H1 (cell line): ENCODE results near the gene LMO4. TPM values are rescaled to one million over a fixed set of nuclear protein-coding genes. Genes with fewer than 3 reads are reported as not detected.

Experiments used
- CTCF ChIA-PET: fragments of 300-600 bp; sonication (Branson Sonifier 250); formaldehyde crosslinking; loops from one replicate; lab custom pipeline; 2021; ENCODE audit not compliant: partially characterized antibody; lab: Charles Lee
- POLR2A ChIA-PET: fragments of 300-600 bp; sonication (Branson Sonifier 250); formaldehyde crosslinking; loops from one replicate; lab custom pipeline; 2021; ENCODE audit warnings: inconsistent platforms; ENCODE audit not compliant: partially characterized antibody; lab: Charles Lee
- DNase-seq, 2 experiments: peaks; one replicate each; pipeline versions ENCODE4 v3.0.0 to v3.0.0-alpha.2; 2010 to 2022; ENCODE audit warnings: low spot score in 2 of 2, low read depth in 1 of 2, mixed read lengths in 1 of 2
- FAIRE-seq: peaks from 2 replicates; lab custom pipeline; 2011; peaks lifted over from hg19 to GRCh38; lab: Jason Lieb, UNC
- H2AFZ ChIP-seq: 2 replicates; pipeline ENCODE4 v1.8.1; 2012; ENCODE audit warnings: low read length, inconsistent platforms
- H2AK5ac ChIP-seq: 2 replicates; pipeline ENCODE4 v1.6.1; 2013; ENCODE audit warnings: low read depth, low read length
- H2BK120ac ChIP-seq: replicated peaks from 2 replicates; pipeline ENCODE3; 2013; ENCODE audit warnings: low read depth, low read length, inconsistent platforms
- H2BK12ac ChIP-seq: 2 replicates; pipeline ENCODE4 v1.6.1; 2013; ENCODE audit warnings: low read depth, low read length
- H2BK15ac ChIP-seq: 2 replicates; pipeline ENCODE4 v1.6.1; 2013; ENCODE audit warnings: low read length
- H2BK20ac ChIP-seq: 2 replicates; pipeline ENCODE4 v1.6.1; 2013; ENCODE audit warnings: low read length
- H2BK5ac ChIP-seq: 2 replicates; pipeline ENCODE4 v1.6.1; 2013; ENCODE audit warnings: low read depth, low read length
- H3K14ac ChIP-seq: 2 replicates; pipeline ENCODE4 v1.6.1; 2013; ENCODE audit warnings: inconsistent platforms; ENCODE audit not compliant: insufficient read length
- H3K18ac ChIP-seq: 2 replicates; pipeline ENCODE4 v1.6.1; 2013; ENCODE audit warnings: low read length; ENCODE audit errors: extremely low read depth
- H3K23ac ChIP-seq: 2 replicates; pipeline ENCODE4 v1.6.1; 2013; ENCODE audit warnings: inconsistent platforms; ENCODE audit not compliant: insufficient read length
- H3K23me2 ChIP-seq: 2 replicates; pipeline ENCODE4 v1.6.1; 2013; ENCODE audit warnings: low read depth, low read length
- H3K27ac ChIP-seq: 2 replicates; pipeline ENCODE4 v1.6.1; 2011; ENCODE audit warnings: low read depth, low read length, inconsistent platforms
- H3K27me3 ChIP-seq, 4 experiments: replicated peaks in 1 of 4; 1 replicate in 1 of 4; 2 replicates in 3 of 4; pipeline versions ENCODE4 v1.6.1 to v1.8.1; 2011 to 2013; ENCODE audit warnings: low read length in 3 of 4, mild to moderate bottlenecking in 3 of 4, inconsistent platforms in 2 of 4, mixed read lengths in 2 of 4, moderate library complexity in 1 of 4; ENCODE audit not compliant: control insufficient read depth in 3 of 4, insufficient read depth in 3 of 4; ENCODE audit errors: extremely low read depth in 1 of 4
- H3K36me3 ChIP-seq, 4 experiments: 2 replicates each; pipeline versions ENCODE4 v1.6.1 to v1.8.1; 2011 to 2013; ENCODE audit warnings: mild to moderate bottlenecking in 4 of 4, low read length in 3 of 4, moderate library complexity in 2 of 4, control low read depth in 1 of 4, inconsistent platforms in 1 of 4; ENCODE audit not compliant: insufficient read depth in 4 of 4, control insufficient read depth in 2 of 4
- H3K4ac ChIP-seq: replicated peaks from 2 replicates; pipeline ENCODE3; 2013; ENCODE audit warnings: low read length, low read depth, mixed read lengths, inconsistent platforms; ENCODE audit not compliant: insufficient read length
- H3K4me1 ChIP-seq, 4 experiments: replicated peaks in 1 of 4; 1 replicate in 1 of 4; 2 replicates in 3 of 4; pipeline versions ENCODE4 v1.6.1 to v1.8.1; 2011 to 2013; ENCODE audit warnings: low read length in 3 of 4, inconsistent platforms in 2 of 4, mixed read lengths in 1 of 4; ENCODE audit not compliant: insufficient read depth in 4 of 4, control insufficient read depth in 3 of 4
- H3K4me2 ChIP-seq, 2 experiments: 2 replicates each; pipeline versions ENCODE4 v1.6.1 to v1.8.1; 2011 to 2013; ENCODE audit warnings: low read depth in 2 of 2, low read length in 2 of 2, control low read depth in 1 of 2, inconsistent platforms in 1 of 2, mild to moderate bottlenecking in 1 of 2; ENCODE audit not compliant: insufficient read depth in 1 of 2
- H3K4me3 ChIP-seq, 4 experiments: fragments of 200-600, 300-600 bp in 1 of 4; sonication (generic), shearing (Covaris generic), sonication (Bioruptor Twin) in 1 of 4; 2 replicates each; pipeline versions ENCODE4 v1.5.1 to v1.8.1; 2011 to 2016; ENCODE audit warnings: low read length in 4 of 4, low read depth in 3 of 4, control low read depth in 2 of 4, inconsistent platforms in 2 of 4, mild to moderate bottlenecking in 2 of 4, mixed read lengths in 1 of 4, moderate library complexity in 1 of 4; ENCODE audit not compliant: insufficient read depth in 2 of 4; ENCODE audit errors: extremely low read depth in 1 of 4
- H3K56ac ChIP-seq: replicated peaks from 2 replicates; pipeline ENCODE3; 2013; ENCODE audit warnings: low read depth, mild to moderate bottlenecking, mixed read lengths, low read length, inconsistent platforms; ENCODE audit not compliant: insufficient read length
- H3K79me1 ChIP-seq: 2 replicates; pipeline ENCODE4 v1.6.1; 2013; ENCODE audit warnings: low read depth, low read length, control low read depth
- H3K79me2 ChIP-seq, 2 experiments: 2 replicates each; pipeline versions ENCODE4 v1.6.1 to v1.8.1; 2012 to 2013; ENCODE audit warnings: low read length in 2 of 2, mild to moderate bottlenecking in 2 of 2, inconsistent platforms in 1 of 2; ENCODE audit not compliant: insufficient read depth in 2 of 2, control insufficient read depth in 1 of 2
- H3K9ac ChIP-seq, 4 experiments: replicated peaks in 1 of 4; 1 replicate in 1 of 4; 2 replicates in 3 of 4; pipeline versions ENCODE4 v1.6.1 to v1.8.1; 2011 to 2013; ENCODE audit warnings: low read depth in 3 of 4, low read length in 3 of 4, control low read depth in 2 of 4, mild to moderate bottlenecking in 2 of 4, moderate library complexity in 2 of 4, inconsistent platforms in 1 of 4; ENCODE audit errors: extremely low read depth in 1 of 4
- H3K9me3 ChIP-seq, 2 experiments: 2 replicates each; pipeline versions ENCODE4 v1.6.1 to v1.8.1; 2012 to 2013; ENCODE audit warnings: mild to moderate bottlenecking in 2 of 2, moderate library complexity in 2 of 2, control low read depth in 1 of 2, inconsistent platforms in 1 of 2, low read depth in 1 of 2, low read length in 1 of 2, mixed read lengths in 1 of 2; ENCODE audit not compliant: insufficient read depth in 2 of 2
- H4K20me1 ChIP-seq, 2 experiments: replicated peaks in 1 of 2; 2 replicates each; pipeline versions ENCODE3 to v1.8.1; 2011 to 2013; ENCODE audit warnings: inconsistent platforms in 2 of 2, low read length in 2 of 2, mild to moderate bottlenecking in 1 of 2; ENCODE audit not compliant: insufficient read depth in 2 of 2, control insufficient read depth in 1 of 2
- H4K5ac ChIP-seq: 2 replicates; pipeline ENCODE4 v1.6.1; 2013; ENCODE audit warnings: low read length, low read depth, mixed read lengths, inconsistent platforms; ENCODE audit not compliant: insufficient read length
- H4K8ac ChIP-seq: 2 replicates; pipeline ENCODE4 v1.8.0; 2013; ENCODE audit warnings: mild to moderate bottlenecking, moderate library complexity, low read length, inconsistent platforms; ENCODE audit not compliant: insufficient read depth; ENCODE audit errors: extremely low read depth
- H4K91ac ChIP-seq: replicated peaks from 2 replicates; pipeline ENCODE3; 2013; ENCODE audit warnings: low read length, mixed read lengths, inconsistent platforms; ENCODE audit not compliant: insufficient read length
- CTBP2 ChIP-seq: IDR thresholded peaks from 2 replicates; pipeline ENCODE4 v1.7.0; 2011; ENCODE audit warnings: borderline replicate concordance, mild to moderate bottlenecking, moderate library complexity, mixed read lengths, low read length; ENCODE audit not compliant: insufficient read depth, insufficient read length
- EGR1 ChIP-seq: IDR thresholded peaks from 2 replicates; pipeline ENCODE4 v1.6.1; 2011; ENCODE audit warnings: low read depth, low read length, borderline replicate concordance
- EZH2 ChIP-seq: fragments of 200-600 bp; sonication (generic); IDR thresholded peaks from 2 replicates; pipeline ENCODE4 v1.7.1; 2012; ENCODE audit warnings: low read depth, mild to moderate bottlenecking, moderate library complexity, low read length, inconsistent platforms; ENCODE audit not compliant: severe bottlenecking
- KDM1A ChIP-seq: fragments of 200-600, 300-600 bp; sonication (generic); IDR thresholded peaks from 2 replicates; pipeline ENCODE4 v1.7.1; 2016; ENCODE audit warnings: mild to moderate bottlenecking, low read length, borderline replicate concordance
- KDM5A ChIP-seq: fragments of 200-600 bp; IDR thresholded peaks from 2 replicates; pipeline ENCODE4 v1.7.1; 2012; ENCODE audit warnings: mild to moderate bottlenecking, low read length, inconsistent platforms, mixed read lengths
- NRF1 ChIP-seq: IDR thresholded peaks from 2 replicates; pipeline ENCODE4 v1.6.1; 2011; ENCODE audit warnings: mild to moderate bottlenecking, low read depth, low read length, improper control_type of control experiment
- RFX5 ChIP-seq: IDR thresholded peaks from 2 replicates; pipeline ENCODE4 v1.6.1; 2011; ENCODE audit warnings: low read depth, low read length, improper control_type of control experiment, borderline replicate concordance
- SIN3A ChIP-seq, 2 experiments: IDR thresholded peaks in 1 of 2; conservative IDR thresholded peaks in 1 of 2; 2 replicates each; pipeline ENCODE4 v1.6.1; 2011 to 2012; ENCODE audit warnings: low read length in 2 of 2, improper control_type of control experiment in 1 of 2, low read depth in 1 of 2, mild to moderate bottlenecking in 1 of 2
- SIX5 ChIP-seq: IDR thresholded peaks from 2 replicates; pipeline ENCODE4 v1.6.1; 2011; ENCODE audit warnings: mild to moderate bottlenecking, low read depth, low read length
- SP1 ChIP-seq: IDR thresholded peaks from 2 replicates; pipeline ENCODE4 v1.6.1; 2011; ENCODE audit warnings: low read depth, low read length
- SP4 ChIP-seq: IDR thresholded peaks from 2 replicates; pipeline ENCODE4 v1.6.1; 2012; ENCODE audit warnings: low read length, inconsistent platforms
- SRF ChIP-seq: IDR thresholded peaks from 2 replicates; pipeline ENCODE4 v1.6.1; 2011; ENCODE audit warnings: mild to moderate bottlenecking, low read depth, low read length, moderate library complexity
- TCF12 ChIP-seq: IDR thresholded peaks from 2 replicates; pipeline ENCODE4 v1.6.1; 2011; ENCODE audit warnings: low read depth, mild to moderate bottlenecking, low read length
- YY1 ChIP-seq: IDR thresholded peaks from 2 replicates; pipeline ENCODE4 v1.6.1; 2011; ENCODE audit warnings: low read depth, mild to moderate bottlenecking, low read length
- WGBS, 2 experiments: shearing (Covaris generic) in 1 of 2; methylation state at CpG; one replicate each; pipeline versions ENCODE4 v1.1.6 to v1.1.7; 2013 to 2015; ENCODE audit warnings: low lambda C conversion rate in 2 of 2, mixed read lengths in 2 of 2, inconsistent platforms in 1 of 2, low coverage in 1 of 2, missing lambda C conversion rate in 1 of 2; ENCODE audit not compliant: insufficient replicate concordance in 2 of 2, insufficient coverage in 1 of 2, insufficient read length in 1 of 2; ENCODE audit errors: extremely low coverage in 1 of 2, missing lambda C conversion rate in 1 of 2; 5-methylcytosine and 5-hydroxymethylcytosine counted together
- polyA plus RNA-seq, 7 experiments: library from polyadenylated mRNA; depleted of rRNA in 3 of 7; stranded (reverse) in 5 of 7; unstranded in 2 of 7; fragments of >200 nt in 5 of 7; fragments of 200-250 nt in 2 of 7; gene quantifications; 1 replicate in 5 of 7; 2 replicates in 1 of 7; 4 replicates in 1 of 7; pipeline versions ENCODE4 v1.2.1 to v1.2.3, GENCODE V29; 2011 to 2013; ENCODE audit warnings: missing spikeins in 2 of 7, mixed read lengths in 2 of 7
- total RNA-seq: library from RNA; stranded (reverse); fragmentation: NEBNext Ultra II Directional; extraction: Animal tissue kit (Norgen Biotek cat#: 25700); gene quantifications from 2 replicates; pipeline ENCODE4 v1.2.1, GENCODE V29; 2021
- TF ChIP-seq, protein P1 (sequence below): IDR thresholded peaks from 2 replicates; pipeline ENCODE4 v1.6.1; 2011; ENCODE audit warnings: low read depth, mild to moderate bottlenecking, low read length; ENCODE audit not compliant: insufficient read depth

Gene LMO4
- total and polyA plus RNA-seq, 2 of the 8 experiments (the other 6 are each of a cell fraction or from before 2014, with no cell fraction given): 71.7 to 98.7 TPM

DNA sequence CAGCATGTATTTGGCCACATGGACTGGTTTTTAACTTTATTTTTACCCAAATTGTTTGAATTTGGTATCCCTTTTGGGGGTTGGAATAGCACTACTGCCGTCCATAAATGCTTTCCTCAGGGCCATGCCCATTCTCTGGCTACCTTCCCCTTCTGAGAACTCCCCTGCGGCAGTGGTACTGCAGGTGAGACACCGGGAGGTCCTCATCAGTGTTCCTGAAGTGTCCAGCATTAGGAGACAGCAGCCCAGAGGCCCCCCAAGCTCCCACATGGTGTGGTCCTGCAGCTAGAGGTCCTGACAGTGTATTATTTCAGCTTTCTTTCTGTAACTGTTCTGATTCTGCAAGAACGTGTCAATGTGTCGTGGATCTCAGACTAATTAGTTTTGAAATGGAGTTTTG is 8.9 kb downstream of the LMO4 start:
- H3K9me3 ChIP-seq: no peaks in the 10 kb centered on the region
- peaks cover 12 to 61% (median 32%) of the 10 kb centered on the region in 4 experiments for H3K36me3 ChIP-seq
- peaks cover 2 to 16% (median 13%) of the 10 kb centered on the region in 4 experiments; a peak in 5 of 7 replicates for H3K4me1 ChIP-seq
- H2AK5ac ChIP-seq: no peak overlapping the region
- no peaks in the 10 kb centered on the region for H3K27me3 ChIP-seq
- peaks cover 5 to 60% of the 10 kb centered on the region in 2 experiments; a peak in 3 of 4 replicates for H3K79me2 ChIP-seq
- no peaks in the 10 kb centered on the region; the same call in 1 of the 2 replicates for H3K79me1 ChIP-seq
- no peak overlapping the region for H3K9ac ChIP-seq
- 89% methylated on average over 5 of the region's 5 CpGs; no CpG with 5 or more reads in 1 of the 2 experiments for WGBS, 2 experiments
- H2AFZ ChIP-seq: no peak overlapping the region
- no peak overlapping the region for H2BK15ac ChIP-seq
- H2BK12ac ChIP-seq: no peak overlapping the region
- H3K27ac ChIP-seq: no peak overlapping the region
- H4K20me1 ChIP-seq: peaks cover 0 to 3% of the 10 kb centered on the region in 2 experiments
- no peak overlapping the region for H3K56ac ChIP-seq
- CTCF ChIA-PET: no interaction called here
- H2BK120ac ChIP-seq: no peak overlapping the region
- no peak for TF ChIP-seq YY1
- no peak for TF ChIP-seq SP4
- no peak for TF ChIP-seq KDM5A
- no peak for TF ChIP-seq EGR1
- TF ChIP-seq TCF12: no peak
- TF ChIP-seq SRF: no peak
- no peak for TF ChIP-seq SP1
- TF ChIP-seq, protein P1, sequence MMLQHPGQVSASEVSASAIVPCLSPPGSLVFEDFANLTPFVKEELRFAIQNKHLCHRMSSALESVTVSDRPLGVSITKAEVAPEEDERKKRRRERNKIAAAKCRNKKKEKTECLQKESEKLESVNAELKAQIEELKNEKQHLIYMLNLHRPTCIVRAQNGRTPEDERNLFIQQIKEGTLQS: no peak
- TF ChIP-seq EZH2: no peak
- TF ChIP-seq RFX5: no peak
- no peak for TF ChIP-seq SIX5
- no peak for TF ChIP-seq NRF1
- TF ChIP-seq KDM1A: no peak
- TF ChIP-seq CTBP2: no peak
- no peak for TF ChIP-seq SIN3A (conservative IDR thresholded peaks at IDR 0.05 in 1 of 2, IDR thresholded peaks at IDR 0.05 in 1 of 2; ENCODE audit: low read depth in 1 of 2, low read length in 2 of 2)
- TF ChIP-seq, all 59 proteins: peak for 0
- Histone ChIP-seq H3K4me3 (no peak overlapping the region), H3K23ac (no peak overlapping the region), H2BK20ac (no peak overlapping the region), H3K4me2 (no peak overlapping the region), H3K18ac (no peak overlapping the region), H4K5ac (no peak overlapping the region), H3K14ac (no peak overlapping the region), H2BK5ac (no peak overlapping the region), H3K4ac (no peak overlapping the region), H4K91ac (no peak overlapping the region), H4K8ac (no peak overlapping the region), H3K23me2 (peaks cover 3% of the 10 kb centered on the region; the same call in 1 of the 2 replicates)
- FAIRE-seq (no peak), DNase-seq (no peak)
- POLR2A ChIA-PET: no interaction called here
